GM23338 (cell line): ENCODE data around the gene ZC3H7A. TPM values are rescaled to one million over a fixed set of nuclear protein-coding genes. Genes with fewer than 3 reads are reported as not detected.
"Not testable (repeated sequence)": the region's sequence is repeated elsewhere in the genome, so short reads cannot be mapped to it uniquely, and the experiment has no call there.

Experiments used
- ATAC-seq: fragments of 200-7000 bp; cut with Tn5 transposase; 3 replicates; pipeline ENCODE4 v1.9.1; 2020
- DNase-seq: peaks from one replicate; pipeline ENCODE4 v3.0.0-alpha.2; 2015; ENCODE audit warnings: low spot score
- H2AFZ ChIP-seq: fragments of 200-600 bp; sonication (generic); 2 replicates; pipeline ENCODE4 v1.8.0; 2016; ENCODE audit warnings: antibody characterized with exemption, mild to moderate bottlenecking, moderate library complexity
- H3F3A ChIP-seq: fragments of 200-600 bp; sonication (generic); replicated peaks from 2 replicates; pipeline ENCODE4 v1.8.0; 2017; ENCODE audit warnings: antibody characterized with exemption, mixed run types, low read depth
- H3K27ac ChIP-seq: fragments of 200-600 bp; sonication (generic); 2 replicates; pipeline ENCODE4 v1.6.1; 2016; ENCODE audit warnings: low read depth
- H3K27me3 ChIP-seq: fragments of 200-600 bp; sonication (generic); 2 replicates; pipeline ENCODE4 v1.8.0; 2016; ENCODE audit warnings: mild to moderate bottlenecking, mixed run types, moderate library complexity; ENCODE audit not compliant: insufficient read depth
- H3K36me3 ChIP-seq: fragments of 200-600 bp; sonication (generic); 2 replicates; pipeline ENCODE4 v1.8.0; 2016; ENCODE audit warnings: mild to moderate bottlenecking; ENCODE audit not compliant: insufficient read depth
- H3K4me1 ChIP-seq: fragments of 200-600 bp; sonication (generic); 2 replicates; pipeline ENCODE4 v1.8.0; 2016; ENCODE audit warnings: mild to moderate bottlenecking, moderate library complexity; ENCODE audit not compliant: insufficient read depth
- H3K4me2 ChIP-seq: fragments of 200-600 bp; sonication (generic); 2 replicates; pipeline ENCODE4 v1.7.1; 2017; ENCODE audit warnings: mixed run types
- H3K4me3 ChIP-seq: fragments of 200-600 bp; sonication (generic); 2 replicates; pipeline ENCODE4 v1.6.1; 2016; ENCODE audit warnings: mixed run types
- H3K79me2 ChIP-seq: fragments of 200-600 bp; sonication (generic); replicated peaks from 2 replicates; pipeline ENCODE4 v1.8.0; 2017; ENCODE audit warnings: mild to moderate bottlenecking; ENCODE audit not compliant: insufficient read depth
- H3K9me2 ChIP-seq: fragments of 200-600 bp; sonication (generic); 2 replicates; pipeline ENCODE4 v1.8.0; 2017; ENCODE audit not compliant: insufficient read depth
- H4K20me1 ChIP-seq: fragments of 200-600 bp; sonication (generic); replicated peaks from 2 replicates; pipeline ENCODE4 v1.8.0; 2017; ENCODE audit warnings: mild to moderate bottlenecking; ENCODE audit not compliant: insufficient read depth
- H3K27ac Mint-ChIP-seq: 2 replicates; pipeline ENCODE4 v1.8.0; 2020; ENCODE audit warnings: inconsistent platforms, mild to moderate bottlenecking, moderate library complexity, mixed read lengths
- H3K27me3 Mint-ChIP-seq: 3 replicates; pipeline ENCODE4 v1.8.0; 2022; ENCODE audit warnings: low read depth, mild to moderate bottlenecking, moderate library complexity, mixed read lengths, inconsistent platforms; ENCODE audit not compliant: insufficient read depth, poor library complexity
- H3K36me3 Mint-ChIP-seq: 3 replicates; pipeline ENCODE4 v1.8.0; 2021; ENCODE audit warnings: low read depth, mild to moderate bottlenecking, inconsistent platforms, moderate library complexity, mixed read lengths
- H3K4me1 Mint-ChIP-seq: 3 replicates; pipeline ENCODE4 v1.8.0; 2020; ENCODE audit warnings: mild to moderate bottlenecking, inconsistent platforms, mixed read lengths
- H3K4me3 Mint-ChIP-seq: 3 replicates; pipeline ENCODE4 v1.8.0; 2021; ENCODE audit warnings: moderate library complexity, mild to moderate bottlenecking, inconsistent platforms, mixed read lengths
- H3K9me3 Mint-ChIP-seq: 3 replicates; pipeline ENCODE4 v1.8.0; 2020; ENCODE audit warnings: moderate library complexity, mild to moderate bottlenecking, inconsistent platforms, mixed read lengths
- CTCF ChIP-seq, 2 experiments: fragments of 200-600 bp in 1 of 2; sonication (generic) in 1 of 2; conservative IDR thresholded peaks; 2 replicates each; pipeline versions ENCODE4 v1.5.1 to v1.6.1; 2016 to 2017; ENCODE audit warnings: antibody characterized with exemption in 2 of 2, low read depth in 2 of 2, mild to moderate bottlenecking in 2 of 2, moderate library complexity in 1 of 2
- ETS1 ChIP-seq: IDR thresholded peaks from 2 replicates; pipeline ENCODE4 v1.6.1; 2016; ENCODE audit warnings: antibody characterized with exemption
- EZH2phosphoT487 ChIP-seq: fragments of 200-600 bp; sonication (generic); IDR thresholded peaks from one replicate; pipeline ENCODE4 v1.8.1; 2018; ENCODE audit warnings: antibody characterized with exemption; ENCODE audit not compliant: unreplicated experiment
- JUNB ChIP-seq: IDR thresholded peaks from one replicate; pipeline ENCODE4 v1.6.1; 2016; ENCODE audit warnings: antibody characterized with exemption; ENCODE audit not compliant: unreplicated experiment
- POLR2AphosphoS5 ChIP-seq: IDR thresholded peaks from 2 replicates; pipeline ENCODE4 v1.6.1; 2016; ENCODE audit warnings: antibody characterized with exemption, low read depth
- STAT1 ChIP-seq: IDR thresholded peaks from one replicate; pipeline ENCODE4 v1.6.1; 2016; ENCODE audit warnings: antibody characterized with exemption; ENCODE audit not compliant: unreplicated experiment
- ZNF462 ChIP-seq: fragments of 250-450 bp; sonication (Bioruptor Pico); IDR thresholded peaks from 2 replicates; pipeline ENCODE4 v1.5.0; 2020; ENCODE audit warnings: mild to moderate bottlenecking, moderate library complexity
- polyA plus RNA-seq: library from polyadenylated mRNA; unstranded; fragments of >200 nt; fragmentation: Nextera tagmentation; extraction: Ambion mirVana; gene quantifications from 2 replicates; pipeline ENCODE4 v1.2.1, GENCODE V29; 2016
- total RNA-seq: library from RNA; depleted of rRNA; stranded (reverse); fragments of >200 nt; shearing (Covaris generic); gene quantifications from 2 replicates; pipeline ENCODE4 v1.2.3, GENCODE V29; 2014

The ZC3H7A gene
- total and polyA plus RNA-seq, 2 experiments from 2014 or later, result 32.7 to 42.2 TPM

- TF ChIP-seq EZH2phosphoT487, result no peak
- no peak for TF ChIP-seq CTCF (conservative IDR thresholded peaks at IDR 0.05; ENCODE audit: low read depth in 2 of 2)
- no peak for TF ChIP-seq ETS1
- no peak for TF ChIP-seq STAT1
- no peak for TF ChIP-seq POLR2AphosphoS5
Measured at GRCh38 chr16:11819798-11820197, 22.7 kb upstream of the ZC3H7A start (continued).

GRCh38 chr16:11818970-11819369, 21.9 kb upstream of the ZC3H7A start:
- DNase-seq, H3K9me2 ChIP-seq, H3K27ac Mint-ChIP-seq, H3F3A ChIP-seq, H3K36me3 Mint-ChIP-seq, H3K4me2 ChIP-seq, H3K27me3 Mint-ChIP-seq, H4K20me1 ChIP-seq, H3K4me3 ChIP-seq, H3K4me1 ChIP-seq, H3K27ac ChIP-seq, H2AFZ ChIP-seq, H3K27me3 ChIP-seq, H3K9me3 Mint-ChIP-seq, H3K4me1 Mint-ChIP-seq, H3K4me3 Mint-ChIP-seq, H3K36me3 ChIP-seq, H3K79me2 ChIP-seq, ATAC-seq: not testable (repeated sequence)

- H3K4me1 Mint-ChIP-seq, result no peaks in the 10 kb centered on the region
- Histone ChIP-seq H3K36me3 (no peaks in the 10 kb centered on the region), H3K27ac (no peak overlapping the region), H3F3A (no peaks in the 10 kb centered on the region), H2AFZ (no peak overlapping the region), H3K9me2 (no peaks in the 10 kb centered on the region), H3K27me3 (no peaks in the 10 kb centered on the region), H3K79me2 (no peaks in the 10 kb centered on the region), H3K4me3 (no peak overlapping the region), H3K4me1 (no peaks in the 10 kb centered on the region), H4K20me1 (no peaks in the 10 kb centered on the region), H3K4me2 (no peak overlapping the region)
- peaks cover 2% of the 10 kb centered on the region for H3K27me3 Mint-ChIP-seq
- no peaks in the 10 kb centered on the region for H3K36me3 Mint-ChIP-seq
- H3K9me3 Mint-ChIP-seq, result no peaks in the 10 kb centered on the region
- H3K4me3 Mint-ChIP-seq, result no peak overlapping the region
- ATAC-seq (no peak), DNase-seq (no peak)
- H3K27ac Mint-ChIP-seq, result no peak overlapping the region
- no peak for TF ChIP-seq ETS1
- TF ChIP-seq JUNB, result no peak
- no peak for TF ChIP-seq ZNF462 (CRISPR knock-in tag)
Measured at GRCh38 chr16:11816123-11816522, 19.1 kb upstream of the ZC3H7A start.
